GM20431 (cell line): ENCODE data around the gene ABO.
"Not testable (repeated sequence)": the region's sequence is repeated elsewhere in the genome, so short reads cannot be mapped to it uniquely, and the experiment has no call there.

Experiments
- in situ Hi-C: fragments of 300-500 bp; cut with MseI, MboI; formaldehyde crosslinking; loops from one replicate; pipeline ENCODE4 v1.15.0; 2020; ENCODE audit warnings: low sequenced_read_pairs; ENCODE audit not compliant: unreplicated experiment

The ABO gene

GRCh38 chr9:133228474-133229193 lies 46.4 kb downstream of the ABO start:
- in situ Hi-C loops: not testable (repeated sequence)

DNA sequence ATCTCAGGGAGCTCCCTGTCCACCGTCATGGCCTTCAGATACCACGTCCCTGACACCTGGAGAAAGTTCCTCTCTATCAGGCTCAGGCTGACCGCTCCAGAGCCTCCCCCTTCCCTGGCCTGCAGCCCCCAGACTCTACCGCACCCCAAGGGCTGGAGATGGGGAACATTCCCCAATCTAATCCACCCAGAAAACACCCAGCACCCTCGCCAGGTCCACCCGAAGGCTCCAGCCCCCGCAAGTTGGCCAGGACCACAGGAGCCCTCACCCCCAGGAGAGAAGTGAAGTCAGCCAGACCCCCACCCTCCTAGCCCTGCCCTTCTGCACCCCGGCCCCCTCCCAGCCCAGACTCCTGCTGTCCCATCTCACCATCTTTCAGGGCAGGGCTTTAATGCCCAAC lies 47.0 kb downstream of the ABO start:
- in situ Hi-C loops: not testable (repeated sequence)

- in situ Hi-C loops: no loop called here
Observed at GRCh38 chr9:133227242-133227860, 47.6 kb downstream of the ABO start.

DNA sequence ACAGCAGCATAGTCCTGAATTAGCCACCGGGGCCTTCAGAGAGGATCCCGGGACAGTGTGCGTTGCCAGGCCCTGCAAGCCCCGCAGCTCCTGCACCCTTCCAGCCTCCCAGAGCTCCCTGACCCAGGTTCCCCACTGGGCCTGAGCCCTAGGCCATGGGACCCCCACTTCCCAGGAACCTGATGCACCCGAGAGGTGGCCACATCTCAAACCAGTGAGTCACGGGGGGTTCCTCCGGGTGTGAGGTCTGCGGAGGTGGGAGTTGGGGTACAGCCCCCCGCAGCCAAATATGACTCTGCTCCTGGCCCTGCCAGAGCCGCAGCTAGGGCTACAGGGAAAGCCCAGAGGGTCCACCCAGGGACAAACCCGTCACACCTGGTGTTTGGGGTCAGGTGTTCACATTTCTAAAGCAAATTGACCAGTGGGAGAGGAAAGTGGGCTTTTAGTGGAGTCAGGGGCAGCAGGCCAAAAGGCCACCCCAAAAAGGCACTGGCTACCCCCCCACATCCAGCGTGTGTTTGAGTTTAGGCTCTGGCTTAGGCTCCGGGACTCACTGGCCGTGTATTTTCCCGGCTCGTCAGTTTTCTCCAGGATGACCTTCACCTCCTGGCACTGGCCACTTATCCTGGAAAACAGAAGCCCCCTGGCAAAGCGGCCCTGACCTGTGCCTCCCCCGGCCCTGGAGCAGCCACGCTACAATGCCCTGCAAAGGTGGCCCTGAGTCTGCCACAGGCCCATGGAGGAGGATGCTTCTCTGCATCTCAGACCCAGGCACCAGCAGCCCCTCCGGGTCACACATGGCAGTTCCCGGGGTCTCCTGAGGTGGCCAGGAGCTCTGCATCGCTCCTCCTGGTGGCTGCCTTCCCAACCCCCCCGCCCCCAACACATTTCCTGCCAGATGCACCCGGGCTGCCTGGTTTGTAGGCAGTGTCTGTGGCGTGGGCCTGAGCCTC lies 48.5 kb downstream of the ABO start:
- in situ Hi-C loops: no loop called here

- in situ Hi-C loops: no loop called here
Observed at GRCh38 chr9:133225171-133226011, 49.6 kb downstream of the ABO start.

- in situ Hi-C loops: no loop called here
Observed at GRCh38 chr9:133224762-133225161, 50.2 kb downstream of the ABO start.

DNA sequence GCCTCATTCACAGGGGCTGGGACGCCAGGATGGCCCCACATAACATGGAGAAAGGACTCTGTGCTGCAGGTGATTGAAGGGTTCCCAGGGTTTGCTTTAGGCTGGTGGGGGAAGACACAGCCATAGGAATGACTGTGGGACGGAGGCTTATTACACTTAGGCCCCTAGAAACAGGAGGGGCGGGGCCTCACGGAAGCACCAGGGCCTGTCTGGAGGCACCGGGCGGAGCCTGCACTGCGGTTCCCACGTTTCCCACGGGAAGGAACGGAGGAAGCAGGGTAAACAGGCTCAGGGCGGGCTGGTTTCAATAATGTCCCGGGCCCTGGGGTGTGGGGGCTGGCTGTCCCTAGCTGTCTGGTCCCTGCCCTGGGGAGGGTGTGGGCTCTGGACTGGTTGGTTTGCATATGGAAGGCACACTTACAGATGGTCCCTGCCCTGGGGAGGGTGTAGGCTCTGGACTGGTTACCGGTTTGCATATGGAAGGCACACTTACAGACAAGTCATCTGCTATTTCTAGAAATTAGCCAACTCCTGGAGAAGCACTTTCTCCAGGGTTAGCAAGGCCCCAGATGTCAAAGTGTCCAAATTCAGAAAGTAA lies 51.7 kb downstream of the ABO start:
- in situ Hi-C loops: not testable (repeated sequence)

DNA sequence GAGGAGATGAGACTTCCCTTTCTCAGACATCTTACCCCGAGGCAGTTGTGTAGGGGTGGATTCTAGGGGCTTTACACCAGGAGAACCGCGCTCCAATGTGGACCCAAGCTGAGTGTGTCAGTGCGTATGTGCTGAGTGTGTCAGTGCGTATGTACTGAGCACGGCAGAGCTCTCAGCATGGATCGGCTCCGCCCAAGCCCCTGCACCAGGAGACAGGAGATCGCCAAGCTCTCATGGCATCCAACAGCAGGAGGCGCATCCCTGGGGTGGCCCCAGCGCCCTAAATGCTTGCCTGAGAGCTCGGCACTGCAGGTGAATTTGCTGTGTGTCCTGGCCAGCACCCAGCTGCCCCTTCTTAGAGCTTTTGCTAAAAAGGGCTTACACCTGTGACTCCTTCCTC lies 53.0 kb downstream of the ABO start:
- in situ Hi-C loops: not testable (repeated sequence)

- in situ Hi-C loops: no loop called here
Observed at GRCh38 chr9:133221177-133221809, 53.7 kb downstream of the ABO start.

DNA sequence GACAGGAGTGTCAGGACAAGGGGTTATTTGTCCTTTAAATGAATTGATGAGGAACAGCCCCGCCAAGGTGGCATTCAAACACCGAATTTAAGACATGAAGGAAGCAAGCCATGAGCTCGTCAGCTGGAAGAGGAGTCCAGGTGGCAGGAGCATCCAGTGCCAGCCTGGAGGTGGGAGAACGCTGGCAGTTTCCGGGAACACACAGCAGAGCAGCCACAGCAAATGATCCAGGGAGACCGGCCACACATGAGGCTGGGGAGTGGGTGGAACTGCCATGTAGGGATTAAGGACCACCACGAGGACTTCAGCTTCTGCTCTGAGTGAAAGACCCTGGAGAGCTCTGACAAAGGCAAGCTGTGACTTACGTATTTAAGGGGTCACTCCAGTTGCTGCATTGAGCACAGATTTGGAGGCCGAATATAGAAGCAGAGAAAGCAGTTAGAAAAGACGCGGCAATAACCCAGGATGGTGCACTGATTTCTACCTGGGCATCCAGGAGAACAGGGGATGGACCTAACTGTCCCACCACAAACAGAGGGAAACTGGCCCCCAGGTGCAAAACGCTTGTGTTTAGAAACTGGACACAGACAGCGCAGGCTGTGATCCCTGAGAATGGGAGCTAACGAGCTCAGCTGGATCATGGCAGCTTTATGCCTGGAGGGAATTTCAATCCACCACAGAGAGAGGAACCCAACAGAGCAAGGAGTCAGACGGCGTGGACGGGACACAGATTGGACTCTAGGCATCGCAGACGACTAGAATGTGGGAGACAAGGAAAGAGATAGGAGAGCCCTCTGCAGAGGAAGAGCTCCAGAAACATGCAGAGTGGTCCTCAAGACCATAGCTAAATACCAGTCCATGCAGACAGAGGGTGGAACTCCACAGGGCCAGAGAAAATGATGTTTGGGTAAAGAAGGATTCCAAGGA lies 56.7 kb downstream of the ABO start:
- in situ Hi-C loops: not testable (repeated sequence)

GRCh38 chr9:133217333-133217988 lies 57.5 kb downstream of the ABO start:
- in situ Hi-C loops: not testable (repeated sequence)

GRCh38 chr9:133214276-133214675 lies 60.7 kb downstream of the ABO start:
- in situ Hi-C loops: not testable (repeated sequence)

DNA sequence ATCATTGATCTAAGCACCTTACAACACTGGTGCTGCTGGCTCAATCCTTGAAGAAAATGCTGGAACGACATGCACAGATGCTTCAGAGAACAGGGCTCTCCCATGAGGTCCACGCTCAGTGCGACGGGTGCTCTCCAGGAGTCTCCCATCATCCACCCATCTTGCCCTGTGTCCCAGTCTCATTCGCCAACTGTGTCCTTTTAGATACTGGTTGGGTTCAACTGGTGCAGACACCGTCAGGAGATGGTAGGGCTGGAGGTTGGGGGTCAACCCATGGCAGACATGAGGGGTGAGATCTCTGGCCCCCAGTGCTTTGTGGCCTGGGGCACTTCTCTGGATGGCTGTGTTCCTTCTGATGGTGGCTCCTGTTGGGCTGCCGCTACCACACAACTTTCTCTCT lies 64.4 kb downstream of the ABO start:
- in situ Hi-C loops: no loop called here

DNA sequence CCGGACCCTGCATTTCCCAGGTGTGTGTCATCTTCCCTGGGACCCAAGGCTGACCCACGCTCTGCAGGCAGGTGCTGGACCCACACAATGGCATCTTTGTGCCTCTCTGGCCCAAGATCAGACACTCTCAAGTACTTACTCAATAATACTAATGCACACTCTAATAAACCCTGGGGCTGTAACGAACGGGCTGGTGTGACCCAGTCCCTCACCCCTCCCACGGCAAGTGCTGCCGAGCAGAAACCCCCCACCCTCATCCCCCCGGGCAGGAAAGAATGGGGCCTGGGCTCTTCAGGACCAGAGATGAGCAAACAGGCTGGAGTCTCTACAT lies 64.8 kb downstream of the ABO start:
- in situ Hi-C loops: no loop called here

- in situ Hi-C loops: not testable (repeated sequence)
Observed at GRCh38 chr9:133209327-133210201, 65.4 kb downstream of the ABO start.

- in situ Hi-C loops: not testable (repeated sequence)
Observed at GRCh38 chr9:133208880-133209300, 66.1 kb downstream of the ABO start, which contains the start of gene OBP2B. Gene OBP2B, minus strand, starts transcription at chr9:133209250. Its CDS starts 51 bp downstream, at chr9:133209199.
